ENCODE results near the gene CLVS2. TPM values are rescaled to one million over a fixed set of nuclear protein-coding genes. Genes with fewer than 3 reads are reported as not detected.

Gene CLVS2
- total RNA-seq, 1 donor from 2014 or later, result not detected

GRCh38 chr6:123091091-123091895 is 95.3 kb downstream of the CLVS2 start:
- H3K27me3 Mint-ChIP-seq (ENCODE audit: low read depth), result peaks cover 8% of the 10 kb centered on the region
- H3K4me1 Mint-ChIP-seq (ENCODE audit: low read depth), result peaks cover 11% of the 10 kb centered on the region
- DNase-seq (ENCODE audit: low spot score), result no peak
- peaks cover 3% of the 10 kb centered on the region for H3K9me3 Mint-ChIP-seq (ENCODE audit: low read depth)
- TF ChIP-seq CTCF (IDR thresholded peaks at IDR 0.05), result no peak
- no peak overlapping the region for H3K4me3 Mint-ChIP-seq (ENCODE audit: unreplicated experiment)
- H3K27ac Mint-ChIP-seq (ENCODE audit: unreplicated experiment), result peak overlapping the region; percentile 90
- H3K36me3 Mint-ChIP-seq (ENCODE audit: low read depth), result no peaks in the 10 kb centered on the region

- no peak for TF ChIP-seq CTCF (IDR thresholded peaks at IDR 0.05)
- no peak for DNase-seq (ENCODE audit: low spot score)
- peaks cover 11% of the 10 kb centered on the region for H3K4me1 Mint-ChIP-seq (ENCODE audit: low read depth)
- no peak overlapping the region for H3K4me3 Mint-ChIP-seq (ENCODE audit: unreplicated experiment)
- peaks cover 3% of the 10 kb centered on the region for H3K9me3 Mint-ChIP-seq (ENCODE audit: low read depth)
- H3K36me3 Mint-ChIP-seq (ENCODE audit: low read depth), result no peaks in the 10 kb centered on the region
- H3K27me3 Mint-ChIP-seq (ENCODE audit: low read depth), result peaks cover 8% of the 10 kb centered on the region
- peak overlapping the region; percentile 53 for H3K27ac Mint-ChIP-seq (ENCODE audit: unreplicated experiment)
These were observed 95.8 kb downstream of the CLVS2 start for GRCh38 chr6:123091896-123092271.

GRCh38 chr6:123094795-123095194 is 98.8 kb downstream of the CLVS2 start:
- no peak overlapping the region for H3K4me3 Mint-ChIP-seq (ENCODE audit: unreplicated experiment)
- no peaks in the 10 kb centered on the region for H3K36me3 Mint-ChIP-seq (ENCODE audit: low read depth)
- no peak for TF ChIP-seq CTCF (IDR thresholded peaks at IDR 0.05)
- peaks cover 18% of the 10 kb centered on the region for H3K27me3 Mint-ChIP-seq (ENCODE audit: low read depth)
- H3K9me3 Mint-ChIP-seq (ENCODE audit: low read depth), result peaks cover 3% of the 10 kb centered on the region
- no peak overlapping the region for H3K27ac Mint-ChIP-seq (ENCODE audit: unreplicated experiment)
- no peak for DNase-seq (ENCODE audit: low spot score)
- peaks cover 11% of the 10 kb centered on the region for H3K4me1 Mint-ChIP-seq (ENCODE audit: low read depth)

- Mint-ChIP-seq H3K27me3 (ENCODE audit: low read depth) (peaks cover 14% of the 10 kb centered on the region), H3K4me1 (ENCODE audit: low read depth) (no peaks in the 10 kb centered on the region), H3K36me3 (ENCODE audit: low read depth) (no peaks in the 10 kb centered on the region), H3K9me3 (ENCODE audit: low read depth) (peaks cover 16% of the 10 kb centered on the region), H3K4me3 (ENCODE audit: unreplicated experiment) (no peak overlapping the region), H3K27ac (ENCODE audit: unreplicated experiment) (no peak overlapping the region)
- no peak for DNase-seq (ENCODE audit: low spot score)
- TF ChIP-seq CTCF (IDR thresholded peaks at IDR 0.05), result no peak
These were observed 109.5 kb downstream of the CLVS2 start for GRCh38 chr6:123105561-123105960.

- no peak for TF ChIP-seq CTCF (IDR thresholded peaks at IDR 0.05)
- H3K27me3 Mint-ChIP-seq (ENCODE audit: low read depth), result peaks cover 10% of the 10 kb centered on the region
- no peak overlapping the region for H3K4me3 Mint-ChIP-seq (ENCODE audit: unreplicated experiment)
- no peak overlapping the region for H3K27ac Mint-ChIP-seq (ENCODE audit: unreplicated experiment)
- no peaks in the 10 kb centered on the region for H3K36me3 Mint-ChIP-seq (ENCODE audit: low read depth)
- no peaks in the 10 kb centered on the region for H3K4me1 Mint-ChIP-seq (ENCODE audit: low read depth)
- no peak for DNase-seq (ENCODE audit: low spot score)
- no peaks in the 10 kb centered on the region for H3K9me3 Mint-ChIP-seq (ENCODE audit: low read depth)
These were observed 120.3 kb downstream of the CLVS2 start for GRCh38 chr6:123116370-123116769.
